ENCODE results near the gene MINDY1.

GRCh38 chr1:150974580-150975478 is 31.9 kb downstream of the MINDY1 start, which contains the start of gene CERS2:
- TF ChIP-seq CTCF (IDR thresholded peaks at IDR 0.05; ENCODE audit: poor library complexity, severe bottlenecking) (no peak), EP300 (conservative IDR thresholded peaks at IDR 0.05; ENCODE audit: poor library complexity, severe bottlenecking) (no peak), POLR2AphosphoS5 (IDR thresholded peaks at IDR 0.05) (no peak), EZH2 (IDR thresholded peaks at IDR 0.05; ENCODE audit: borderline replicate concordance, insufficient read depth, low read length, poor library complexity, severe bottlenecking) (no peak), RAD21 (conservative IDR thresholded peaks at IDR 0.05) (no peak), TAF1 (IDR thresholded peaks at IDR 0.05; ENCODE audit: low read depth) (no peak), MXI1 (conservative IDR thresholded peaks at IDR 0.05; ENCODE audit: poor library complexity, severe bottlenecking) (no peak), REST (IDR thresholded peaks at IDR 0.05; ENCODE audit: borderline replicate concordance) (peak; percentile 49)
